ENCODE results near the gene ACSS1. TPM values are rescaled to one million over a fixed set of nuclear protein-coding genes. Genes with fewer than 3 reads are reported as not detected.

ACSS1 gene
- total RNA-seq, 6 donors from 2014 or later = 39.7 to 122 (median 58.1) TPM

DNA sequence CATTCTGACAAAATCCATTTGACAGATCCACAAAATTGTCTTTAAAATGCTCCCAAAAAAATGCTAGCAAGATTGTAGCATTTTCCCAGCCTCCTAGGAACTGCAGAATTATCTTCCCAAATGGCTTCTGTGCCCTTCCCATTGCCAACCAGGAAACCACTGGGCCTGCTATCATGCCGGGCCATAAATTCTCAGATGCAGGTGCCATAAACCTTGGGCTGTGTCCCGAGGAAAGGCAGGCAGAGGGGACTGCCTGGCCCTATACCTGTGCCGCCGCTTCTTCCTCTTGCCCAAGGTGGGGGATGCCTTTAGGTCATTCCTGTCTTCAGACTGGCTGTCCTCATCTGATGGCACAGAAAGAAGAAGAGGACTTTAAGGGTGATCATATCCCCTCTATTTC, 21.2 kb upstream of the ACSS1 start:
- Histone ChIP-seq H3K9me3 (no peaks in the 10 kb centered on the region), H3K27me3 (peaks cover 0 to 51% (median 21%) of the 10 kb centered on the region in 4 donors), H3K4me1 (peaks cover 8 to 39% (median 19%) of the 10 kb centered on the region in 4 donors), H3K4me3 (no peak overlapping the region), H3K36me3 (no peaks in the 10 kb centered on the region), H3K27ac (no peak overlapping the region)
- TF ChIP-seq EP300 (IDR thresholded peaks at IDR 0.05) (no peak), POLR2AphosphoS5 (IDR thresholded peaks at IDR 0.05) (no peak), POLR2A (IDR thresholded peaks at IDR 0.05) (no peak)
- TF ChIP-seq, protein P1, sequence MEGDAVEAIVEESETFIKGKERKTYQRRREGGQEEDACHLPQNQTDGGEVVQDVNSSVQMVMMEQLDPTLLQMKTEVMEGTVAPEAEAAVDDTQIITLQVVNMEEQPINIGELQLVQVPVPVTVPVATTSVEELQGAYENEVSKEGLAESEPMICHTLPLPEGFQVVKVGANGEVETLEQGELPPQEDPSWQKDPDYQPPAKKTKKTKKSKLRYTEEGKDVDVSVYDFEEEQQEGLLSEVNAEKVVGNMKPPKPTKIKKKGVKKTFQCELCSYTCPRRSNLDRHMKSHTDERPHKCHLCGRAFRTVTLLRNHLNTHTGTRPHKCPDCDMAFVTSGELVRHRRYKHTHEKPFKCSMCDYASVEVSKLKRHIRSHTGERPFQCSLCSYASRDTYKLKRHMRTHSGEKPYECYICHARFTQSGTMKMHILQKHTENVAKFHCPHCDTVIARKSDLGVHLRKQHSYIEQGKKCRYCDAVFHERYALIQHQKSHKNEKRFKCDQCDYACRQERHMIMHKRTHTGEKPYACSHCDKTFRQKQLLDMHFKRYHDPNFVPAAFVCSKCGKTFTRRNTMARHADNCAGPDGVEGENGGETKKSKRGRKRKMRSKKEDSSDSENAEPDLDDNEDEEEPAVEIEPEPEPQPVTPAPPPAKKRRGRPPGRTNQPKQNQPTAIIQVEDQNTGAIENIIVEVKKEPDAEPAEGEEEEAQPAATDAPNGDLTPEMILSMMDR (IDR thresholded peaks at IDR 0.05) = no peak
- no peak for DNase-seq
- ATAC-seq (ENCODE audit: low FRiP score in 2 of 2) = no peak
- 69 to 76% methylated on average over 4 of the region's 4 CpGs for WGBS, 2 donors

DNA sequence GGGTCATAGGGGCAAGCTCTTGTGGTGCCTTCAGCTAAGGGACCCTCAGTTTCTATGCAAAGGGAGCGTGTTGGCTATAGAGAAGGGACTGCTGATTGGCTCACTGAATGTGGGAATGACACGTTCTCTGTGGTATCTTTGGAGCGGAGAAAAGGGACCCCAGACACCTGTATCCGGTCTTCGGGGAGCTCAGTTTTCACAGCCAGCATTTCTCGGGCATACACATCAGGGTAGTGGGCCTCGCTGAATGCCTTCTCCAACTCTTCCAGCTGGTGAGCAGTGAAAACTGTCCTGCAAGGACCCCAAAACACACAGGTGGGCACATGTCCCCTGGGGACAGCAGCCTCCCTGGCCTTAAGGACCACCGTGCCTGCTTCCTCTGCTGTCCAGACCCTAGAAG, 20.7 kb upstream of the ACSS1 start:
- Histone ChIP-seq H3K27ac (no peak overlapping the region), H3K36me3 (no peaks in the 10 kb centered on the region), H3K4me3 (no peak overlapping the region), H3K27me3 (peaks cover 0 to 46% (median 18%) of the 10 kb centered on the region in 4 donors), H3K9me3 (no peaks in the 10 kb centered on the region), H3K4me1 (peaks cover 8 to 34% (median 19%) of the 10 kb centered on the region in 4 donors)
- DNase-seq (no peak), ATAC-seq (ENCODE audit: low FRiP score in 2 of 2) (no peak)
- WGBS, 2 donors = 77 to 80% methylated on average over 8 of the region's 8 CpGs
- TF ChIP-seq, protein P1 (IDR thresholded peaks at IDR 0.05) = no peak
- TF ChIP-seq POLR2A (IDR thresholded peaks at IDR 0.05) = no peak
- TF ChIP-seq EP300 (IDR thresholded peaks at IDR 0.05) = no peak
- TF ChIP-seq POLR2AphosphoS5 (IDR thresholded peaks at IDR 0.05) = no peak

DNA sequence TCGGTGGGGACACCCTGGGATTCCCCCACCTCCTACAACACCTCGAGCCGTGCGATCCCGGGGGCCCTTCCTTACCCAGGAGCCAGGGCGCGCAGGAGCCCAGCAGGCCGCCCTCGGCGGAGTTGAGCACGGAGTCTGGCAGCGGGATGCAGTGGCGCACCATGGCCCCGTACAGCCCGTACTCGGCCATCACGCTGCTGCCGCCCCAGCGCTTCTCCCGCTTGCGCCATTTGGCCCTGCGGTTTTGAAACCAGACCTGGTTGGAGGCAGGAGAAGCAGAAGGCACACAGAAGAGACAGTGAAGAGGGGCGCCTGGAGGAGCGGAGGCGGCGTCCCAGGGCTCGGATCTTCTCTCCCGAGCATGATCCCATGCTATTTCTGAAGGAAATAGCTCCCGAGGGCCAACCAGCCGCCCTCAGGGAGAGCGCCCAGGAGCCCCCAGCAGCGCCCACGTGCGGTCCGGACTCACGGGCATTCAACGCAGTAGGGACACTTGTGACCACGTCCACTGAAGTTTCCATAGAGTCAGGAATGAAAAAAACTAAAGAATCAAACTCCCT, 19.8 kb upstream of the ACSS1 start:
- peak; percentile 42 to 87 for DNase-seq
- WGBS, 2 donors = 4 to 8% methylated on average over 19 to 38 of the region's 38 CpGs
- H3K4me1 ChIP-seq = peaks cover 8 to 24% (median 15%) of the 10 kb centered on the region in 4 donors
- no peaks in the 10 kb centered on the region for H3K36me3 ChIP-seq
- peak; percentile 49 to 77 for ATAC-seq (ENCODE audit: low FRiP score in 2 of 2)
- peak overlapping the region in 3 of 4 donors; percentile 2 to 31 (median 30) for H3K4me3 ChIP-seq
- TF ChIP-seq EP300 (IDR thresholded peaks at IDR 0.05) = no peak
- TF ChIP-seq, protein P1 (IDR thresholded peaks at IDR 0.05) = no peak
- peaks cover 0 to 40% (median 14%) of the 10 kb centered on the region in 4 donors for H3K27me3 ChIP-seq
- no peaks in the 10 kb centered on the region for H3K9me3 ChIP-seq
- H3K27ac ChIP-seq = no peak overlapping the region

DNA sequence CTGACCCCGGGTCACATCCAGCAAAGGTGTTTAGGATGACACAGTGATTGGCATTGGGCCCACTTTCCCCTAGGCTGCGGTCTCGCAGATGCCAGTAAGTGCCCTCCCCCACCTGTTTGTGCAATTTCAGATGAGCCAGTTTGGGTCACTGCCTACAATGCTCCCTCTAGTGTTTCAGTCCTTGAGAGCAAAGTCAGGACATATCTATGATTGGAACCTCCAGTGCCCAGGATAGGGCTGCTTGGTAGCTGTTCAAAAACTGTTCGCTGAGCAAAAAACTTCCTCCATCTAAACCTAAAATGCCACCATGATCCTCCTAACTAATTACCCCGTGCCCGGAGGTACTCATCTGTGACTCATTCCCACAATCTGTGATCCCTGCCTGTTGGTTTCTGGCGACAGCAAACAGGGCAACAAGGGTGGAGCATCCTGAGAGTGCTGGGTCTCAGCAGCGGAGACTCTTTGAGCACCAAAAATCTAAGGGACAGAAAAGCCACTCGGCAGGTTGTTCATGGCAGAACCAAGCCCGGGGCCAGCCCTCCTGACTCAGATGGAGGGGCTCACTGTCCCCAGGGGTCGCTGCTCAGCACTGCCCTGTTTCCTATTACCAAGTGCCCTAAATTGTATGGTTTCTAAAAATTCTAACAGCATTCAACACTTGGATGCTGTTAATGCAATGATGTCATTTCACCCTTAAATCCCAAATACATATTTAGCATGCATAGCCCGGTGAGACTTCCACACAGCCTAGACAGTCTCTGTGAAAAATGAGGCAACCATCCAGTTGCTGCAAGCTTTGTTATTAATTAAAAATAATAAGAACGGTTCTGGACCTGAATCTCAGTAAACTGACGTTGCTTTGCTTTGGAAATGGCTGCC, 19.0 kb upstream of the ACSS1 start:
- no peaks in the 10 kb centered on the region for H3K9me3 ChIP-seq
- no peak for TF ChIP-seq POLR2AphosphoS5 (IDR thresholded peaks at IDR 0.05)
- peaks cover 0 to 34% (median 10%) of the 10 kb centered on the region in 4 donors for H3K27me3 ChIP-seq
- H3K36me3 ChIP-seq = no peaks in the 10 kb centered on the region
- 39 to 41% methylated on average over 12 to 14 of the region's 14 CpGs for WGBS, 2 donors
- ATAC-seq (ENCODE audit: low FRiP score in 2 of 2) (peak in 1 of 2 donors; percentile 42), DNase-seq (no peak)
- peaks cover 8 to 23% (median 15%) of the 10 kb centered on the region in 4 donors for H3K4me1 ChIP-seq
- H3K27ac ChIP-seq = no peak overlapping the region
- H3K4me3 ChIP-seq = peak overlapping the region in 3 of 4 donors; percentile 2 to 31 (median 30)

DNA sequence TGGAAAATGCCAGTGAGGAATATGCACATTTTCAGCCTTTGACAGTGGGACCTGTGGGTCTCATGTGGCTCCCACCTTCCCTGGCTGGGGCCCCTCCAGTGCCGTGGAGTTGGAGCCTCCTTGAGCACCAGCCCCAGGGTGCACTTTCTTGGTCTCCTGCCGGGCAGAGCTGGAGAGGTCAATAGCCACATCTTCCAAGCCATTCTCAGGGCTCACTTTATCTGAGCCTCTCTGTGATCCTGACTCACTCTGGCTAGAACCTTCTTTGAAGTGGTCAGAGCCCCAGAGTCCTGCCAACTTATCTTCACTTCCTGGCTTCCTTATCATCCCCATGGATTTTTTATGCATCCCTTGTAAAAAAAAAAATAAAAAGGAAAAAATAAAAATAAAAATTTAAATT, 18.3 kb upstream of the ACSS1 start:
- DNase-seq (no peak), ATAC-seq (ENCODE audit: low FRiP score in 2 of 2) (no peak)
- H3K27me3 ChIP-seq = peaks cover 0 to 26% (median 4%) of the 10 kb centered on the region in 4 donors
- H3K27ac ChIP-seq = no peak overlapping the region
- H3K36me3 ChIP-seq = no peaks in the 10 kb centered on the region
- peaks cover 8 to 15% (median 11%) of the 10 kb centered on the region in 4 donors for H3K4me1 ChIP-seq
- H3K4me3 ChIP-seq = no peak overlapping the region
- WGBS, 2 donors = 0 to 56% methylated on average over 1 to 2 of the region's 2 CpGs
- H3K9me3 ChIP-seq = no peaks in the 10 kb centered on the region
- no peak for TF ChIP-seq POLR2AphosphoS5 (IDR thresholded peaks at IDR 0.05)
- no peak for TF ChIP-seq POLR2A (IDR thresholded peaks at IDR 0.05)
- TF ChIP-seq EP300 (IDR thresholded peaks at IDR 0.05) = no peak
- TF ChIP-seq, protein P1 (IDR thresholded peaks at IDR 0.05) = no peak

Data from upper lobe of left lung (tissue), 6 donors.